IPS-NIHi7 (cell line): ENCODE measurements around the gene ARID1A.

Experiments
- DNase-seq: peaks from one replicate; pipeline ENCODE4 v3.0.0; 2012; ENCODE audit warnings: mixed read lengths; ENCODE audit errors: extremely low spot score

Gene ARID1A

DNA sequence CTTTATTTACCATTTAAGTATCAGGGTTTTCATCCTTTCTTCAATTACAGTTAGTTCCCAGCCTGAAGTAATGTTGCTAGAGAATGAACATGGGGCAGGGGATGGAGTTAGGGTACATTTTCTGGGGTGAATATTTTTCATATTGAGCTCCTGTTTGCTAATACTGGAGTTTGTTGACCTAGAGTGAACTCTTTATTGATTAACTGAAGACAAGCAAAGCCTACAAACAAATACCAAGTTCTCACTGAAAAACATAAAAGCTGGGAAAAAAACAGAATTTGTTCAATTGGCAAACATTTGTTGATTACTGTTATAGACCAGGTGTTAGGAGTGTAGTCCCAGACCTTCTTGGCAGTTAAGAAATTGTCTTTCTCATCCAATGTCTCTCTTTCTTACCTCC lies 63.7 kb downstream of the ARID1A start:
- no peak for DNase-seq

DNA sequence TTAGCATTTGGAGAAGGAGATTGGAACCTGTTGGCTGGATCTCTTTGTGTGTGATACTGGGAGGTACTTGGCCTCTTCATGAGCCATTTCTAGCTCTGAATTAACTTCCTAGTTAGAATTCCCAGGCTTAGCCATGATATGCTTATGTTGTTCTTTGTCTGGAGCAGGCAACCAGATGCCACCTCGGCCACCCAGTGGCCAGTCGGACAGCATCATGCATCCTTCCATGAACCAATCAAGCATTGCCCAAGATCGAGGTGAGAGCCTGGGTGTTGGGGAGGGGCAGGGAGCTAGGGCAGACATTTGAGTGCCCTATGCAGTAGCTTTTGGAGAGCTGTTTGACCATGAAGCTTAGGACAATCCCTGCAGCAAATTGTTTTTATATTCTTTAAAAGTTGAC lies 65.4 kb downstream of the ARID1A start:
- DNase-seq = no peak

DNA sequence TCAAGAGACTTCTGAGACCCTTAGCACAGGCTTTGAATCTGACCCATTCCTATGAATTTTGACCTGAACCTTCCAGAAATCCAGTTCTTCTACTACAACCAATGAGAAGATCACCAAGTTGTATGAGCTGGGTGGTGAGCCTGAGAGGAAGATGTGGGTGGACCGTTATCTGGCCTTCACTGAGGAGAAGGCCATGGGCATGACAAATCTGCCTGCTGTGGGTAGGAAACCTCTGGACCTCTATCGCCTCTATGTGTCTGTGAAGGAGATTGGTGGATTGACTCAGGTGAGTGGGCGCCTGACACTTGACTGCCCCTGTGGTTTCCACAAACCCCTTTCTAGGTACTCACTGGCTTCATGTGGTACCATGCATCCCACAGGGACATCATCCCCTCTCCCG lies 71.9 kb downstream of the ARID1A start:
- no peak for DNase-seq

DNA sequence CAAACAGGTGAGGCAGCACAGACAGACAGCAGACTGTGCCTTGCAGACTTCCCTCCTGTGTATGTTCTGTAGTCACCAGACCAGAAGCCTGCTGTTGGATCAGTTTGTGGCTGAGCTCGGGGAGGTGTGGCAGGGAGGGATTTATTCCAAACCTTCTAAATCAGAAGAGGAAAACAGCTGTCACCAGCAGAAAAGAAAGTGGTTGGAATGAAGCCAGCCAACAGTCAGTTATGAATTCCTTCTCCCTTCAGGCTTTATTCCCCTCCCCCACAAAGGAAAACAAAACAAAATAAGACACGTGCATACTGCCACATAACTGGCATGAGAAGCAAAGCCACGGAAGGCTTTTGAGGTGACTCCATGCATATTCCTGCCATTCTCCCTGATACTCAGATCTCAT lies 72.9 kb downstream of the ARID1A start:
- no peak for DNase-seq

DNA sequence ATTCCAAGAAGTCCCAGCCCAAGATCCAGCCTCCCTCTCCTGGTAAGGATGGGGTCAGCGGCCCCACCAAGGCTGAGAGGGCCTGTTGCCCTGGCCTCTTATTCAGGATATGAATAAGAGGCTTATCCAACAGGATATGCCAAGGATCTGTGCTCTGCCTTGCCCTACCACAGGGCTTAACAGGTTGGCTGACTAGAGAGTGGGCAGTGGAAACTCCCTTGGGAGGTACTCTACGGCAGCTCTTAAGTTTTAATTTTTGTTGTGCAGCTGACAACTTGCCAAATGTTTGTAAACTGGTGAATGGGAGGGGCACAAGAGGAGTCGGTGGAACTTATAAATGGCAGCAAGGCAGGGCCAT lies 75.4 kb downstream of the ARID1A start:
- DNase-seq = no peak

DNA sequence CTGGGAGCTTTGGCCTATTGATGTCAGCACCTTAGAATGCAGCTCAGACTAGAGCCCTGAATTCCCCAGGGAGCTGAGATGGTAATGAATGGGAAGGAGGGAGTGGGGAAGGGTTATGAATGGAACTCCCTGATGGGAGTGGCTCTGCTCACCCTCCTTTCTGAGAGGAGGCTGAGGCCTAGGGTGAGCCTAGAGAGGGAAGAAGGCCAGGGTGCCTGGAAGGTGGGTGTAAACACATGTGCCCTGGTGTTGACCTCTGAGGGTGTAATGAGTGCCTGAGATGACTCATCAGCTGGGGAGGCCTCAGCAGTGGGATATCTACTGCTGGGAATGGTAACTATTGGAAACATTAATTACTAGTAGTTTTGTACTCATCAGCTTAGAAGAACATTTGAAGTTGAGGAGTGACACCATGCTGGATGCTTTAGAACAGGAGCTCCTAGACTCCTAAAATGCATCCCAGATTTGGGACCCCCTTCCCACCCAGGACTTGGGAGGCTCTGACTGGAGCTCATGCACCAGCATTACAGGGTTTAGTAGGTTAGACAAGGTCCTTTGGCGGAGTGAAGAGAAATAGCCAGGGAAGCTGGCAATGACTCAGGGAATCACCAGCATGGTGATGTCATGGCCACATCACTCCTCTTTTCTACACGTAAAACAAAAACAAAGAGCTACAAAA lies 76.0 kb downstream of the ARID1A start:
- DNase-seq = peak; percentile 48

DNA sequence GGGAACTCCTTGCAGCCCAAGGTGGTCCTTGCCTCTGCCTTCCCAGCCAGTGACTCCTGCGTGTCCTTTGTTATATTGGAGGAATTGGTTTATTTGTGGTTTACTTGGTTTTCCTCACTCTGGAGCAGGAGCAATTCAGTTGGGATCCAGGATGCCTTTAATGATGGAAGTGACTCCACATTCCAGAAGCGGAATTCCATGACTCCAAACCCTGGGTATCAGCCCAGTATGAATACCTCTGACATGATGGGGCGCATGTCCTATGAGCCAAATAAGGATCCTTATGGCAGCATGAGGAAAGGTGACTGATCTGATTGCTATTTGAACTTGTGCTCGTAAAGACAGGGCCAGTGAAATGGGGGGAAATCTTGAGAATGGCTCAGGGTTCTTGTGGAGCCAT lies 76.9 kb downstream of the ARID1A start:
- no peak for DNase-seq

DNA sequence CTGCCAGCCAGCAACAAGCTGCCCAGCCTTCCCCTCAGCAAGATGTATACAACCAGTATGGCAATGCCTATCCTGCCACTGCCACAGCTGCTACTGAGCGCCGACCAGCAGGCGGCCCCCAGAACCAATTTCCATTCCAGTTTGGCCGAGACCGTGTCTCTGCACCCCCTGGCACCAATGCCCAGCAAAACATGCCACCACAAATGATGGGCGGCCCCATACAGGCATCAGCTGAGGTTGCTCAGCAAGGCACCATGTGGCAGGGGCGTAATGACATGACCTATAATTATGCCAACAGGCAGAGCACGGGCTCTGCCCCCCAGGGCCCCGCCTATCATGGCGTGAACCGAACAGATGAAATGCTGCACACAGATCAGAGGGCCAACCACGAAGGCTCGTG lies 78.6 kb downstream of the ARID1A start:
- DNase-seq = no peak

DNA sequence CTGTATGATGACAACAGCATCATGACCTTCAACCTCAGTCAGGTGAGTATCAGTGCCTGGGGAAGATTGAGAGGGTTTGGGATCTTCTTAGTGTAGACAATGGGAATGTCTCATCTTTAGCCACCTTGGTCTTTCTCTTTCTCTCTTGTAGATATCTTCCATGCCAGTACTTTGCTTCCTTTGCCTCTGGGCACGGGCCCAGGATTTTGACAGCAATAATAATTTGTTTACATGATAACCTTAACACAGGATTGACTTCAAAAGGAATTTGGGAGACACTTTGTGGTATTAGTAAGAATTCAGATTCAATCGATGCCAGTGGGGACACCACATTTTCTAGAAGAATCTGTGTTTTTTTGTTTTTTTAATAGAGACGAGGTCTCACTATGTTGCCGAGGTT lies 79.9 kb downstream of the ARID1A start:
- DNase-seq = no peak

DNA sequence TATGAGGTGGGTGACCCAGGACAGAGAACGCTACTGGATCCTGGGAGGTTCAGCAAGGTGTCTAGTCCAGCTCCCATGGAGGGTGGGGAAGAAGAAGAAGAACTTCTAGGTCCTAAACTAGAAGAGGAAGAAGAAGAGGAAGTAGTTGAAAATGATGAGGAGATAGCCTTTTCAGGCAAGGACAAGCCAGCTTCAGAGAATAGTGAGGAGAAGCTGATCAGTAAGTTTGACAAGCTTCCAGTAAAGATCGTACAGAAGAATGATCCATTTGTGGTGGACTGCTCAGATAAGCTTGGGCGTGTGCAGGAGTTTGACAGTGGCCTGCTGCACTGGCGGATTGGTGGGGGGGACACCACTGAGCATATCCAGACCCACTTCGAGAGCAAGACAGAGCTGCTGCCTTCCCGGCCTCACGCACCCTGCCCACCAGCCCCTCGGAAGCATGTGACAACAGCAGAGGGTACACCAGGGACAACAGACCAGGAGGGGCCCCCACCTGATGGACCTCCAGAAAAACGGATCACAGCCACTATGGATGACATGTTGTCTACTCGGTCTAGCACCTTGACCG lies 83.4 kb downstream of the ARID1A start:
- no peak for DNase-seq

DNA sequence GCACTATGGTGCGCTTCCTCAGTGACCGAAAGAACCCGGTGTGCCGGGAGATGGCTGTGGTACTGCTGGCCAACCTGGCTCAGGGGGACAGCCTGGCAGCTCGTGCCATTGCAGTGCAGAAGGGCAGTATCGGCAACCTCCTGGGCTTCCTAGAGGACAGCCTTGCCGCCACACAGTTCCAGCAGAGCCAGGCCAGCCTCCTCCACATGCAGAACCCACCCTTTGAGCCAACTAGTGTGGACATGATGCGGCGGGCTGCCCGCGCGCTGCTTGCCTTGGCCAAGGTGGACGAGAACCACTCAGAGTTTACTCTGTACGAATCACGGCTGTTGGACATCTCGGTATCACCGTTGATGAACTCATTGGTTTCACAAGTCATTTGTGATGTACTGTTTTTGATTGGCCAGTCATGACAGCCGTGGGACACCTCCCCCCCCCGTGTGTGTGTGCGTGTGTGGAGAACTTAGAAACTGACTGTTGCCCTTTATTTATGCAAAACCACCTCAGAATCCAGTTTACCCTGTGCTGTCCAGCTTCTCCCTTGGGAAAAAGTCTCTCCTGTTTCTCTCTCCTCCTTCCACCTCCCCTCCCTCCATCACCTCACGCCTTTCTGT lies 84.6 kb downstream of the ARID1A start:
- no peak for DNase-seq

DNA sequence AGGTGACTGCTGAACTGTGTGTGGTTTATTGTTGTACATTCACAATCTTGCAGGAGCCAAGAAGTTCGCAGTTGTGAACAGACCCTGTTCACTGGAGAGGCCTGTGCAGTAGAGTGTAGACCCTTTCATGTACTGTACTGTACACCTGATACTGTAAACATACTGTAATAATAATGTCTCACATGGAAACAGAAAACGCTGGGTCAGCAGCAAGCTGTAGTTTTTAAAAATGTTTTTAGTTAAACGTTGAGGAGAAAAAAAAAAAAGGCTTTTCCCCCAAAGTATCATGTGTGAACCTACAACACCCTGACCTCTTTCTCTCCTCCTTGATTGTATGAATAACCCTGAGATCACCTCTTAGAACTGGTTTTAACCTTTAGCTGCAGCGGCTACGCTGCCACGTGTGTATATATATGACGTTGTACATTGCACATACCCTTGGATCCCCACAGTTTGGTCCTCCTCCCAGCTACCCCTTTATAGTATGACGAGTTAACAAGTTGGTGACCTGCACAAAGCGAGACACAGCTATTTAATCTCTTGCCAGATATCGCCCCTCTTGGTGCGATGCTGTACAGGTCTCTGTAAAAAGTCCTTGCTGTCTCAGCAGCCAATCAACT lies 85.5 kb downstream of the ARID1A start:
- no peak for DNase-seq

DNA sequence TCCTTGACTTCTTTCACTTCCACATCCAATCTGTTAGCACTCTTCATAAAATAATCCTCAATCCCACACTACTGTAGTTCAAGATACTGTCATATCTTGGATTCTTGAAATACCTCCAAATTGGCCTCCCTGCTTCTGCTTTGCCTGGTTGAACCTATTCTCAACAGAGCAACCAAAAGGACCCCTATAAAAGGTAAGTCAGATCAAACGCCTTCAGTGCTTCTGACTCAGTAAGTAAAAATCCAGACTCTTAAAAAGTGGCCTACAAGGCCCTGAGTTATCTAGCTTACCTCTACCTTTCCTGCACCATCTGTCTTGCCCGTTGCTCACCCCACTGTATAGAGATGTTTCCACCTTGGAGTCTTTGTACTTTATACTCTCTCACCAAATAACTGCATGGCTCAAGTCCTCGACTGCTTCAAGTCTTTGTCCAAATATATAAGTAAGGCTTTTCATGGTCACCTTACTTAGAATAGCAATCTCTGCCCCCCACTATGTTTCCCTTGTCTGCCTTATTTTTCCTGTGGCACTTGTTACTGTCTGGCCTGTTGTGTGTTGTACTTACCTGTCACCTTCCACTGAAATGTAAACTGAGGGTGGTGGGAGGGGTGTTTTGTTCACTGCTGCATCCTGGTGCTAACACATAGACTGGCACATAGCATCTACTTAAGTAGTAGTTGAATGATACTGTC lies 86.9 kb downstream of the ARID1A start:
- no peak for DNase-seq

DNA sequence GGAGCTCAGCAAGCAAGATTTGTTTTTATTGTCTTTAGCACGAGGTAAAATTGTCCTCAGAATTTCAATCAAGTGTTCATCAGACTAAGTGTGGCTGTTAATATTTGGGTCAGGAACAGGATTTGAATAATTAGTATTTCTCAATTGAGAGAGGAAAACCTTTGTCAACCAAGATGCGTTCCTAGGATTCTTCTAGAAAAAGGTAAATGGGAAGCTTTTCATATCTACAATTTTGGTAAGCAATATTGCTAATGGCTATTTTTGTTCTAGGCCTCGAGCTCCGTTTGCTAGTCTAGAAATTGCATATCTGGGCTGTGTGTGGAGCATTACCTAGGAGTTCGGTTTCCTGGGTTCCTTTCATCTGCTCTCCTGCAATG lies 87.8 kb downstream of the ARID1A start:
- no peak for DNase-seq

DNA sequence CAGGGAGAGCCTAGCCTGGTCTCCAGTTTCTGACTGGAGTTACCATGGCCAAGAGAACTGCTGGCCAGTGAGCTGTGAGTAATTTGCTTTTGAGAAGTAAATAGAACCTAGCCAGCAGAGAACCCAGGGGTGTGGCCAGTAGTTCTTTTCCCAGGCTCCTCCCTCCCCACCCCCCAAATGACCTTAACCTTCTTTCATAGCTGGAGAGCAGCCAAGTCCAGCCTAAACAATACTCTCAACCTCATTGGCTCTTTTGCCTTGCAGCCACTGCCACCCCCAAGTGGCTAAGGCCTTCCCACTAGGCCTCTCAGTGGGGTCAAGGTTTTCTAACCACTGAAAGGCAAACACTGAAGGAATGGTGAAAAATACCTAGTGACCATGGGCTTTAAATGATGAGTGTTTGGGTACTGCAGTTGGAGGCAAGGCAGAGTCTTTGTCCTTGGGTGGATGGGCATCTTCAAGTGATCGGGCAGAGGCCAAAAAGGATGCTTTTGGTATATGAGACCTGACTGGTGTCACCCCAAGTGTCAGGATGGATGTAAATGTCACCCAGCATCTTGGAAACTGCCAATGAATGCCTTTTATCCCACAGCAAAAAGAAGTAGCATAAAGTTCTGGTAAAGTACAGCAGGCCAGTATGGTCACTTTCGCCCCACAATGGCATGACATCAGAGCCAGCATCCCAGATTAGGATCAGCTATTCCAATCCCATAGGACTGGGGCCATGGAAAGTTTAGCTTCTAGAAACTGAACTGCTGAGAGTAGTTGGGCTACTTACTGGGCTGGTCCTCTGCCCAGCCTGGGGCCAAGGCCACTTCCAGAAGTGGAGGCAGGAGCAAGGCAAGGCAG lies 88.4 kb downstream of the ARID1A start:
- DNase-seq = peak; percentile 50

DNA sequence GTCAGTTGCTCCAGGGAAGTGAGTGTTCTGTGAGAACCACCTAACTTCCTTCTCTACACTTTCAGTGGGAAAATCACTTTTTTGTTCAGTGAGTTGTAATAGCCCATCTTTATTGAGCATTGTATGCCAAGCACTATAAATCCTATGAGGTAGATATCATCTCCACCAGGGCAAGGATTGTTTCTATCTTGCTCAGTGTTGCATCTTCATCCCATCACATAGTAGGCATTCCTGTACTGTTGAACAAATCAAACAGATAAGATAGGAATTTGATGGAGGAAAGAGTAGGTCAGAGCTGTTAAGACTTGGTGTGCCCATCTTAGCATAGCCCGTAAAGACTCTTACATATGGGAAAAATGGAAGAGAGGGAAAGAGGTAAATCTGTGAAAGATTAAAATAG lies 89.1 kb downstream of the ARID1A start:
- no peak for DNase-seq

DNA sequence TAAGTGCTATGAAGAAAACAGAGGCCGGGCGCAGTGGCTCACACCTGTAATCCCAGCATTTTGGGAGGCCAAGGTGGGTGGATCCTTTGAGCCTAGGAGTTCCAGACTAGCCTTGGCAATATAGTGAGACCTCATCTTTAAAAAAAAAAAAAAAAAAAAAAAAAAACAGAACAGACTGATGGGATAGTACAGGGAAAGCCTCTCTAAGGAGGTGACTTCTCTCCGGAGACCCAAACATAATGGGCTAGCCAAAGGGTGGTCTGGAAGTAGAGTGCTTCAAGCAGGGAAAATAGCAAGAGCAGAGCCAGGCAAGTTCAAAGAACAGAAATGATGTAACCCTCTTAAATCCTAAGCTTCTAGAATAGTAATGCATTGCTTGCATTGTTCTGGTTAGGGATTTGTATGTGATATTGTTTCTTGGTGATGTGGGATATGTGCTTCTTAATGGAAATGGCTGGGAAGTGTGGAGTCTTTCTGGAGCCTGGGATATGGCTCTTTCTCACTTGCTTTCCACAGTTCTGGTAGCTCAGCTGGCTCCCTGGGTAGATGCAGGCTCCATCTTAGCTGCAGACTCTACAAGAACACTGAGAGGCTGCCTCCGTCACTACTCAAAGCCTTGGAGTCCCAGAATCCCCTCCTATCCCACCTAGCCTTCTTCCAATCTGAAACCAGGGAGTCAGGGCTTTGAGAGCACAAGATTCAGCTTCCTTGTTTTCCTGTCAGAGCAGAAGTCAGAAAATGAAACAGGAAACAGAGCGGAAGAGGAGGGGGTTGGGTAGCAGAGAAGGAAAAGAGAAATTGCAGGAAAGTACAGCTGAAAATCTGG lies 90.0 kb downstream of the ARID1A start:
- DNase-seq = no peak

DNA sequence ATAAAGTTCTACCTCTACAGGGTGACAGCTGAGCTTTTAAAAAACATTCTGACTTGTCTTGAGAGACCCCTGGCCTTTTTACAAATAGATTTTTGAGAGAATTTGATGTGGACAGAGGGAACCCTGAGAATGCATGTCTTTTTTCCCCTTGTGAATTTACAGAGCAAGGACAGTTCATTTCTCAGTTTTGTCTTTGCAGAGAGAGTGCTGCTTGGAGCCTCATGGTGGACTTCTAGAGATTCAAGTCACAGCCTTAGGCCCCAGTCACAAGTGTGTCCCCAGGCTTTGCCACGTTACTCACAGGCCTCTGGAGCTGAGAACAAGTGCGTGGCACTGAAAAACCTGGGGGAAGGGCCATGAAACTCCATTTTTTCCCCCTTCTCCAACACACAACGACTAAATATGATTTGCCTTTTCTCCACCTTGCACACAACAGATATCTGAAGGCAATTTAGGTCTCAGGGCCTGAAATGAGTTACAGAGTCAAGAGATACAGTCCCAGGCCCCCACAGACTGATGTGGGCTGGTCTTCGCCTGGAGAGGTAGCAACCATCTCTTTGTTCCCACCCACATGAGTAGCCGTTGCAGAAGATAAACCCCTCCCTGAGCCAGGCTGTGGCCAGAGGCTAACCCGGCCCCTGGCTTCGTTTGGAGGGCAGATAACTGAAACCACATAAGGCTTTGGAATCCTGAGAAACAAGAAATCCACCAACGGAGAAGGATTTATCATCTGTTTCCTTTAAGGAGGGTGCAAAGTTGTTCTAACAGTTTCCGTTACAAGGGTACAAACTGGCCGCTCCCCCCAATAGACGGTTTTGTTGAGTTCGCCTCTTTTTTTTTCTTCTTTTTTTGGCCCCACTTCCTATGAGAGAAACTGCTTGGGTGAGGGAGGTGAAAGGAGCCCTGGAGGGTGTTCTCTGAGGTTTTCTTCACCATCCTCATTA lies 90.9 kb downstream of the ARID1A start:
- DNase-seq = peak; percentile 79

DNA sequence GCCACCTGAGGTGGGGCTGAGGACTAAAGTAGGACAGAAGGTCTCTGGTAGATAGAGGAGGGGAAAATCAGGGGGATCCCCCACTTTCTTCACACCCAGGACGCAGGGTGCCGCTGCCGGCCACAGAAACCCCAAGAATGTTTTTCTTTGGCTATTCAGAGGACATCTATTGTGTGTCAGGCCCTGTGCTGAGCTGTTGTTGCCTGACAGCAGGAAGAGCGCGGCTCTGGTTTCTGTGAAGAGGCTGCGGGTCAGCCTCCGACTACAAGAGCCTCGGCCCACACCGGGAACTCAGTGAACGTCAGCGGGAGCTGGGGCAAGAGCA lies 91.5 kb downstream of the ARID1A start:
- no peak for DNase-seq
